Stimulated activated CD4-positive, alpha-beta T cell treated with anti-CD3 and anti-CD28 coated beads, Interleukin-1b, Interleukin-23, amount 100 ng/mL, for 1 hour (primary cell): Measurements from ENCODE around the gene LIPC.

Experiments
- DNase-seq, 2 donors: peaks; one replicate each; pipeline ENCODE4 v3.0.0-alpha.2; 2020; ENCODE audit warnings: low read depth in 2 of 2

Gene LIPC

DNA sequence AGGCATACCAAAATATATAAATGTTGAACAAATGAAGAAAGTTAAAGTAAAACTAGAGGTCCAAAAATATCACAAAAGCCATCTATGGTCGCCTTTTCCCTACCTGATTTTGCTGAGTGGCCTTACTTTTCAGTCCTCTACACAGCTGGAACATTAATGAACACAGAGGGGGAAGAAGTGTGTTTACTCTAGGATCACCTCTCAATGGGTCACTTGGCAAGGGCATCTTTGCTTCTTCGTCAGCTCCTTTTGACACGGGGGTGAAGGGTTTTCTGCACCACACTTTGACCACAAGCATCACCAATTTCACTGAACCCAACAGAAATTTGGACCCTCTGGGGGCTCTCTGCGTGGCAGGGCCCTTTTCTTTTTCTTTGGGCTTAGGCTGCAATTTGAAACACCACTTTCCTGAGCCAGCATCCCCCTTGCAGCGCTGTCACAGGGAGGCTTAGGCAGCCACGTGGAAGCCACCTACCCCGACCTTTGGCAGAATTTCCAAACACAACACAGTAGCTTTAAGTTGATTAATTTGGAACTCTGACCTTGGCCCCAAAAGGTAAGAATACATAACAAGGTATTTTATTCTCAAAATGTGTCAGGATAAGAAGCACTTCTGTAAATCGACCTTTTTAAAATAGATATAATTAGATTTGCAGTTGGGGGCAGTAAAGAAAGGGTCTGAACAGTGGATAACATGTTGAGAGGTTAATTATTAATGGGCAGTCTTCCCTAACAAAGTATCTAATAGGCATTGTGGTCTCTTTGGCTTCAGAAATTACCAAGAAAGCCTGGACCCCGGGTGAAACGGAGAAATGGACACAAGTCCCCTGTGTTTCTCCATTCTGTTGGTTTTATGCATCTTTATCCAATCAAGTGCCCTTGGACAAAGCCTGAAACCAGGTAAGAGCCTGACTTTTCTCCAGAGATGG, at the start of gene LIPC:
LIPC (plus strand) TSS at position 771 of the 929 bp plus-strand sequence; CDS start at position 813, 42 bp downstream.
- no peak for DNase-seq

DNA sequence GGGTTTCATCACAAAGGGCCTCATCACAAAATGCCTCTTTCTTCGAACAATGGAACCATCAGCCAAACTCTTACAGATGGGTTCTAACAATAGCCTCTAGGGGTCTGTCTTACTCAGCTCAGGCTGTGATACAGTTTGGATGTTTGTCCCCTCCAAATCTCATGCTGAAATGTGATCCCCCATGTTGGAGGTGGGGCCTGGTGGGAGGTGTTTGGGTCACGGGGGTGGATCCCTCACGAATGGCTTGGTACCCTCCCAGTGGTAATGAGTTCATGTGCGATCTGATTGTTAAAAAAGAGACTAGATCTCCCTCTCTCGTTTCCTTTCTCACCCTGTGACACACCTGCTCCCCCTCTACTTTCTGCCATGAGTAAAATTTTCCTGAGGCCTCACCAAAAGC, 47.9 kb upstream of the LIPC start:
- no peak for DNase-seq

DNA sequence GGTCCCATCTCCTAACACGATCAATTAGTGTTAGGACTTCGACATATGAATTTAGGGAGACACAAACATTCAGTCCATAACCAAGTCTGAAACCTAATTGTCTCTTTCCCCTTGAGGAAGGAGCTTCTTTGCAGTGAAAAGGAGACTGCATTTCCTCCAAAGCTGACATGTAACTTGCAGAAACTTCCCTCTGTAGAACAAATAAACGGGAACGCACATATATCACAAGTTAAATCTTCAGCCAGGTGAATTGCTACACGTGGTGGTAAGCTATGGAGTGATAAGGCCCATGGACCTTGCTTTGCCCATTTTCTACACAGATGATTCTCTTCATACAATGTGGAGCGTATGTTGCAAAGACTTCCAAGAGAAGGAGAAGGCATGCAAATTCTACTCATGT, 47.1 kb upstream of the LIPC start:
- no peak for DNase-seq

DNA sequence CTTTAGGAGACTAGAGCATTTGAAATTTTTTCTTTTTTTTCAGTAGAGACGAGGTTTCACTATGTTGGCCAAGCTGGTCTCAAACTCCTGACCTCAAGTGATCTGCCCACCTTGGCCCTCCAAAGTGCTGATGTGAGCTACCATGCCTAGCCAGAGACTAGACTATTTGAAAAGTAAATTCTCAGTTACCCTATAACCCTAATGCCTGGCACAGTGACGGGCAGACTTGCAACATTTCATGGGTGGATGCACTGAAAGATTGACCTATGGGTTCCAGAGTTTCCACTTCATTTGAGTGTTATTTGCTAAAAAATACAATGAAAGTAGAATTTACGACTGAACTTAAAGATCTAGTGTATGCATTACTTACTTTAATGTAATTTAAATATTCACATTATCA, 45.7 kb upstream of the LIPC start:
- DNase-seq: no peak

DNA sequence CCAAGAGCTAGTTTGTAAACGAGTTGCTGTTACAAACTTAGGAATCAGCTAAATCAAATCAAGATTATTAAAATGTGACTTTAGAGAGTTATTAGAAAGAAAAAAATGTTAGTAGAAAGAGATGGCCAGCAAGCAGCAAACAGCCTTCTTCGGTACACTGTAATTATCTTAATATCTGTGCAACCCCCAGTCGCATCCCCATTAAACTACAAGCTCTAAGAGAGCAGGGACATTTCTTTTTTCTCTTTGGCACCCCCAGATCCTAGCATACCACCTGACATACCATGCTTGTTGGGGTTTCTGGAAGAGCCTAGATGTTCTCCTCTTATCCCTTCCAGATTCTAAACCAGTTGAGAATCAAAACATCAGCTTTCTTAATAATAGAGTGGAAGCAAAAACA, 45.1 kb upstream of the LIPC start:
- DNase-seq: no peak

DNA sequence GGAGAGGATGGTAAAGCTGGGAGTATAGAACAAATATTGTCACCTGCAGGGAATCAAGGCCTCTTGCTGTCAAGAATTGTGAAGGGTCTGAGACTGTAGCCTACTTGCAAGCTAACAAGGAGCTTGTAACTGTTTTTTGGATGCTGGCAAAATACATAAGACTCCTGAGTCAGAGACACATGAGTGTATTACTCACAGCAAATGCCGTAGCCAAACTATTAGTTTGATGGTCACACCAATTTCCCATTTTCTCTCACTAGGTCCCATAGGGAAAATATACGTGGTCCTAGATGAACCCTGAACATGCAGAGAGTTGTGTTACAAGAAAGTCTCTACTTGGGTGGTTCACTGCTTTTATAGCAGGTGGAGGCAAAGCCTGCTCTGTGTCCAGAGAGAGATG, 44.7 kb upstream of the LIPC start:
- no peak for DNase-seq

DNA sequence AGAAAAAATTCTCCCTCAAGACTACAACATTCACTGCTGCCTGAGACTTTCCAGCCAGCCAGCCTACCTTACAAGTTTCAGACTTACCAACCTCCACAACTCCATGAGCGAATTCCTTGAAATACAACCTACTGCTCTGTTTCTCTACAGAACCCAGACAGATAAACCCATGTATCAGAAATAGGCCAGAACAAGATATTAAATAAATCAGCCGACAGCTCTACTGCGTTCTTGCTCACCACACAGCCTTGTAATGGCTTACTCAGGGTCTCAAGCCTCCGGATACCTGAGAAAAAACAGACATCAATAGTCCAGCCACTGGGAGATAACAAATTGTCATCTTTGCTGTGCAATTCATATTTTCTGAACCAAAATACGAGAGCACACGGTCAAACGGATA, 43.6 kb upstream of the LIPC start:
- DNase-seq: no peak

DNA sequence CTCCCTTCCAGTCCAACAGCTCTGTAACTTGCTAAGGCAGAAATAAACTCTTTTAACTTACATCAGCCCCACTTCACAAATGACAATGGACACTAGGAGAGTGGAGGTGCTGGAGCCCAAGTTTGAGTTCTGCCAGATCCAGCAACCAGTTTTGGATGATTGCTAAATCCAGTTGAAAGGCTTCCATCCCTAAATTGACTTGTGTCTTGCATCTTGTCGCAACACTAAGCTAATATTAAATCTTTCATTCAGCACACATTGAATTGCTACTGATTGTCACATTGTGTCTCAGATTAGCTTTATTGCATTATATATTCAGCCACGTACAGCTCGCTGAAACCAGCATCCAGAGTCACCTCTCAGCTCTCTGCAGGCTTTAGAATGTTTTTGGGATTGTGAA, 41.7 kb upstream of the LIPC start:
- no peak for DNase-seq

DNA sequence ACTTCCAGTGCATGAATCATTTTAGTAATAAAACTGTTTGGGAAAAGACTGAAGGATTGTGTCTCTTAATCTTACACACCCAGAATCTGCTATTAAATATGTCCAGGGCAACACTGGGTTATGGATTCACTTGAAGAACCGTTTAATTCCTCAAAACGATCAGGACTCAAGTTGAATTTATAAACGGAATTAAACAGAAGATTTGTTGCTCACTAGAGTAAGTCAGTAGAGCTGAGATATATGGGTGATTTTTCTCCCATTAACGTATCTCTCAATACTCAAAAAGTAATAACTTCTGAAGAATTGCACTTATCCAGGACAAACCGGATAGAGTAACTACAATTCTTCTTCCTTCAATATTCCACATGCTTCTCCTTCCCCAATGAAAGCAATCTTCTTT, 41.1 kb upstream of the LIPC start:
- DNase-seq: no peak

DNA sequence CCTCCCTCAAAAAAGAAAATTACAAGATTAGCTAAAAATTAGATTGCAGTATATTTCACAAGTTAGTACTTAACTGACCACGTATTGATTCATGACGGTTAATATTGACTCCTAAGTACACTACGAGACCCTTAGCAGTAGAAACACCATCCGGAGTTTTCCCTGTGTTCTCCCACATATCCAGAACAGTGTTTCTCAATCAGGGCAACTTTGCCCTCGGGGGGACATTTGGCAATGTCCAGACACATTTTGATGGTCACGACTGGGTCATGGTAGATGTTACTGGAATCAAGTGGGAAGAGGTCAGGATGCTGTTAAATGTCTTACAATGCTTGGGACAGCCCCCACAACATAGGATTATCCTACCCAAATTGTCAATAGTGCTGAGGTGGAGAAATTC, 40.7 kb upstream of the LIPC start:
- no peak for DNase-seq

DNA sequence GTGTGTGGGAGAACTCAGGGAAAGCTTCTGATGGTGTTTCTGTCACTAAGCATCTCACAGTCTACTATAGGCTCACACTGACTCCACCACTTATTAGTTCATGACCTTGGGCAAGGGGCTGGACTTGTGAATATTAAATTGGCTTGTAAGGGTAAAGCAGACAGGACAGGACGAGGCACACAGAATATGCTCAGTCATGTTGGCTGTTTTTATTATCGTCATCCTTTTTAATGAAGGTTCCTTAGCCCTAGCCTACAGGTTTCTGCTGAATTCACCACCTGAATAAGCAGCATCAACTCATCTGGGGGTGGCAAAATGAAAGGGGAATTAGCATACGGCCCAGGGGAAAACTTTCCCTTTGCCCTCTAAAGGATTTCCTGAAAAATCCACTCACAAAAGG, 39.6 kb upstream of the LIPC start:
- no peak for DNase-seq

DNA sequence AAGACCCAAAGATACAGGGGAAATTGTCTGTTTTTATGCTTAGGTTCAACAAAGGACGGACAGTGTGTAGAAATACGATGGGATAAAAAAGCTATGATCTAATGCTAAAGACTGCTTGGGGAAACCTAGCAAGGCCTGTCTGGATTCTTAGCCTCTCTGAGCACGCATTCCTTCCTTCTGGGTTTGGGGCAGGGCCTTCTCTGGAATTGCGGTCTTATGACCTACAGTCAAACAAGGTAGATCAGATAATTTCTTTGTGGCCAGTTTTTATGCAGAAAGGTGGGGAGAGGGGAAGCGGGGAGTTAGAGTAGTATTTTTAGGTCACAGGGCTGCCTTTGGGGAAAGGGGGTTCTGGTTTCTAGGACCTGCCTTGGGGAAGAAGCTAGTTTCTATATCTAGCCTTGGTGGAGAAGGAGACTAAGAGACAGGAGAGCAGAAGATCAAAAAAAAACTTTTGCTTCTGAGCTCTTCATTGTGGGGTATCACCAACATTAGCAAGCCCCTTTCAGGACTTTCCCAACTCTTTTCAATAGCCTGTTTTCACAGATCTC, 39.1 kb upstream of the LIPC start:
- DNase-seq: no peak

DNA sequence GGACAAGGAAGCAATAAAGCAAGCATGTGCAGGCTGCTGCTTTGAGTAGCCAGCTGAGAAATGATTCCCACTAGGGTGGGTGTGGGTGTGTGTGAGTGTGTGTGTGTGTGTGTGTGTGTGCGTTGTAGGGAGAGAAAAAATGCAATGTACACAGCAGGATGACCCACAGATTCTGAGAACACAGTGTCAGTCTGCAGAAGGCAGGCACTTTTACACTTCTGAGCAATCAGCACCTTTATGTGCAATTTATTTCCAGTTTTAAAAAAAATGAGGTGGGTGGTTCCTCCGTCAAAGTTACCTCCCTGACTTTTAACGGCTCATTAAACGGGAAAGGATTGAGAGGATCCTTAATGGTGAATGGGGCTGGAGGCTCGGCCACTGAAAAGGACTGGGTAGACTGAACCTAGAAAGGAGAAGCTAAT, 38.5 kb upstream of the LIPC start:
- no peak for DNase-seq

DNA sequence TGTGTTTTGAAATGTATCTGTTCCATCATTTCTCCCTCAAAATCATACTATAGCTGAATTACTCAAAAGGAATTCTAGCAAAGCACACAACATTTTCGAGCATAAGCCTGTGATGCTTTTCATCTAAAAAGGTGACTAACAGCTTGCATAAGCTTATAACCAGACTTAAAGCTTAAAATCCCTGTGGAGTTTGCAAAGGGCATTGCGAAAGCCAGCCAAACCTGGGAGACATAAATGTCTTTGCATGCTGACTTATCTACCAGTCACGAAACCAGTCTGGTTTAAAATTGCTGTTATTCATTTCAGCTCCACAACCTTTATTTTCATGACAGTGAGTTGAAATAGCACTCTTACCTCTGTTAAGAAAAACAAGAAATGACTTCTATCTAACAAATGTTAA, 35.6 kb upstream of the LIPC start:
- no peak for DNase-seq

DNA sequence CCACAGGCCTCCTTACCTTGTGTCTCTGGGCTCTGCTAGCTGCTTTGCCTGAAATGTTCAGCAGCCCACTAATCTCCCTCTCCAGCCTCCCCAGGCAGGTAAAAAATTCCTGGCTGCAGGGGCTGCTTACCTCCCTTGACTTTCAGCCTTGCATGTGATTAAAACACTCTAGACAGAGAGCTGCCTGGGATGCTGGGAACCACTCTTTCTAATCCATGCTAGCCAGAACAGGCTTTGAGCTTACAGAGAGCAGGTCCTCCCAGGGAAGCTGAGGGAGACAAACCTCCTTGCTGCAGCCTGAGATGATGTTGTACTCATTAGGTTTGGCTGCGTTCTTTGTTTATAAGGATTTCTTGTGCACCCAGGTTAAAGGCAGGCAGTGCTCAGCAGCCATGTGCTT, 33.7 kb upstream of the LIPC start:
- DNase-seq: no peak

DNA sequence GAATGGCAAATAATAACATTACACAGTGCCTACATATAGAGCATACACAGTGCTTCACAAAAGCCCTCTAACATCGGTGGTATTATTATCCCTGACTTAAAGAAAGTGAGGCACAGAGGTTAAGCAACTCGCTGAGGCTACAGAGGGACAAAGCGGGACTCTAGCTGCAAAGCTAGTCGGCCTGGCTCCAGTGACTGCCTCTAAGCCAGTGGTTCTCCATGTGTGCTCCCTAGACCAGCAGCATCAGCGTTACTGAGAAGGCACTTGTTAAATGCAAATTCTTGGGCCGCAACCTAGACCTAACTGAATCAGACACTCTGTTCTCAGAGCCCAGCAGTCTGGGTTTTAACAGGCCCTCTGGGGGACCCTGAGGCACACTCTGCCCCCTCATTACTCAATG, 33.1 kb upstream of the LIPC start:
- no peak for DNase-seq

DNA sequence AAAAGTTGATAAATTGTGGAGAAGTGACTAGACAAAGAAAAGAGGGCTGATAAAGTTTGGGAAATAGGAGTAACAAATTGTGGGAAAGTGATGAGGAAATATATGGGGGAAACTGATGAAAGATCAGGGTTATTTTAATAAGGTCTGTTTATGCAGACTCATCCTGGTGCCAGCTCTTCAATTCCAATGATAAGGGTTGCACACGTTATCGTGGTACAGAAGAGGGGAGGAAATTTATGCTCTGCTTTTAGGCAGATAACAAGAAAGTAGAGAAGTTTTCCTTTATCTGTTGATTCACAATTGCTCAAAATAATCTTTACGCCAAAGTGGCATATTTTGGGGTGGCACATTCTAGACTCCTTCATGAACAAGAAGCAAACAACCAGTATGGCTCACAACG, 32.1 kb upstream of the LIPC start:
- DNase-seq: no peak

DNA sequence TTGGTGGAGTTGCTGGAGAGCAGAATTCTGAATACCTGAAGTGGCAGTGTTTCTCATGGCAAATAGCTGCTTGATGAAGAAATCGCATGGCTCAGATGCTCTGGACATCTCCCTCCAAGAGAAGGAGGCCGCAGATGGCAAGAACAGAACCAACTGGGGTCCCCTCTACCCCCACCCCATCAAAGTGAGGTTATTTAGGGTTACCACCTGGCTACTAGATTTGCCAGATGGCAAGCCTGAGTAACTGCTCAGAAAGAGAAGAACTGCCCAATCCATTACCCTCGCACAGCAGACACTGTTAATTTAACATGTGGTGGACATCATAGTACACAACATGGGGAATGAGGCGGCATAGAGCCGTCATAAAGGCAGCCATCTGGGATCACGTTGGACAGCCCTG, 30.5 kb upstream of the LIPC start:
- no peak for DNase-seq

DNA sequence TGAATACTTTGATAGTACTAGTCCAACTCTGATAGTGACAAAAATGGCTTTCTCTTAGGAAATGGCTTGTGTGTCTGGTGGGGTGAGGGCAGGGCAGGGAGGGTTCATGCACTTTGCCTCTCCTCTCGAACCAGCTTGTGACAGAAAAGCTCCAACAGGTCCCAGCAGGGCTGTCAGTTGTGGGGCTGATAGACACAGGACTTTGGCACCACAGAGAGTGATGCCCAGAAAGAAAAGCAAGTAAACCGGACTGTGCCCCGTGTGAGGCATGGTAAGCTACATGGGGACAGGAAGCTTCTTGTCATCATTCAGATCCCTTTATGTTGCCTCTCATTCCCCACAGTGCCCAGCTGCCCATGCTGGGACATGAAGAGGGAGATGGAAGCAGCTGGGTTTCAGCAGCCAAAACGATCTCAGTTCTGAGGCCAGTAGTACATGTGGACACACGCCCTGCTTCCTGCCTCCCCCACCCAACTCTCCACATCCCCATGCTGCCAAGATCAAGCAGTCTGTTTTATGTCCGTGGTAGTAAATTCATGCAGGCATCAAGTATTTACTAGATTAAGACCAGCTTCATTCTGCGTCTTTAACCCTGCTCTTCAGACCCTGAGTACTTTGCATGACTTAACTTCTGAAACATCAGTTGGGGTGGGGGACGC, 29.7 kb upstream of the LIPC start:
- DNase-seq: no peak

DNA sequence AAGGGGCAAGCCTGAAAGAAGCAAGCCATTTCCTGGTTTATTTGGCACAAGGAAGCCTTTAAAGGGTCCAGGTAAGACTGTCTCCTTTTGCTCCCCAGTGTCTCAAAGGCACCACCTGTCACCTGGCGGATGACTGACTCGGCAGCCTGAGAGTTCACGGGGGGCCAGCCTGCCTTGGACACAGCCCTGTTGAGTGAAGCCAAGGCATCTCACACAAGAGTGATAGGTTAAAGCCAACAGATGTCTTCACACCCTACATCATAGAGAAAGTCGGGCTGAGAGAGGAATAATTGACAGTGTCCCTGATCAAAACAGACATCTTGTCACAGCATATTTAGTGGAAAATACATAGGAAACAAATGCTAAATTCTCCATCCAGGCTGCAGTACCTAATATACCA, 28.2 kb upstream of the LIPC start:
- no peak for DNase-seq

DNA sequence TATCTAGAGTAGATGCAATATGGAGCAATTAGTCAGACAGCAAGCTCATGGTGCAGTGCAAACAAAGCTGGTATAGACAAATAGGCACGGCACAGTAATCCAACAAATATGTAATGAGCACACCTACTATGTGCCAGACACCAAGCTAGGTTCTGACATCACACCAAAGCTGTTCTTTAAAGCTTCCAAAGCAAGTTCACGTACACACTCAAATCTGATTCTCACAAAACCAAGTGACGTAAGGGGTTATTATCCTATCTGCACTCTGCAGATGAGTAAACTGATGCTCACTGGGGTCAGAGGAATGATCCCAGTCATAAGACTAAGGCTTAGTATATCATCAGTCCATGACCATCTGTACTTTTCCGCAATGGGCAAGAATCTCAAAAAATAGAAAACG, 27.8 kb upstream of the LIPC start:
- DNase-seq: no peak

DNA sequence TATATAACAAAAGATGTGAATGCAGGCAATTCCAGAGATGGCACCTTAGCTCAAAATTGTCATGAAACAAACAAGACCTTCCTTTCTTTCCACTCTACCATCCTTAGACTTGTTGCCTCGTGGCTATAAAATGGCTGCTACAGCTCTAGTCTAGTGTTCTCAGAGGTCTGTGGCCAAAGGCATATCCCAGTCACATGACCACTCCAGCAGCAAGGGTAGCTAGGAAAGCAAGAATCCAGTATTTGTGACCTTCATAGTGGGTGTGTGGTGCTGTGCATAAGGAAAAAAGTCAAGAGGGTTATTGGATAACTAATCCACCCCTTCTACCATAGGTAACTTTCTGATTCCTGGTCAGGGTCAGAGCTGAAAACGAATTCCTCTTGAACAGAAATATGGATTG, 27.1 kb upstream of the LIPC start:
- no peak for DNase-seq

DNA sequence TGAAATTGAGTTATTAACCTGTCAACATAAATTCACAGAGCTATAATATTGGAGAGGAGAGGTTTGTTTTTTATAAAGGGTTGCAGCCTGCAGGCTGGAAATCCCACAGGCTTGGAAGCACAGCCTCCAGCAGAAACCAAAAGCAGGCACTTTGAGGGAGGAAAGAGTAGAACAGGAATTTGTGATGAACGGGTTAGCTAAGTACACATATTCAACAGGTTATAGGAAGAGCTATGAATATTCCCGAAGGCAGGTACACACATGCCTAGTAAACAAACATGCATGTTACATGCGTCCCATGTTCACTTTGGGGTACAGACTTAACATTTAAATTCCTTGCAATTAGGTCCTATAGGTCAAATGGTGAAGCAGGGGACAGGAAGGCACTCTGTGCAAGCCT, 25.9 kb upstream of the LIPC start:
- no peak for DNase-seq
